A673 (cell line): ENCODE results near the gene MAML2.

ENCODE experiments used
- EZH2 ChIP-seq: fragments of 200-600 bp; sonication (generic); IDR thresholded peaks from 2 replicates; pipeline ENCODE4 v1.6.1; 2017; ENCODE audit warnings: borderline replicate concordance, low read depth, mild to moderate bottlenecking, mixed read lengths, antibody characterized with exemption, low read length; ENCODE audit not compliant: poor library complexity, severe bottlenecking
- TF ChIP-seq, protein P1 (sequence below): fragments of 300-800, 200-600 bp; sonication (generic); conservative IDR thresholded peaks from 2 replicates; pipeline ENCODE4 v1.5.1; 2017; ENCODE audit warnings: low read depth, mild to moderate bottlenecking, antibody characterized with exemption, low read length, moderate library complexity, mixed read lengths

DNA sequence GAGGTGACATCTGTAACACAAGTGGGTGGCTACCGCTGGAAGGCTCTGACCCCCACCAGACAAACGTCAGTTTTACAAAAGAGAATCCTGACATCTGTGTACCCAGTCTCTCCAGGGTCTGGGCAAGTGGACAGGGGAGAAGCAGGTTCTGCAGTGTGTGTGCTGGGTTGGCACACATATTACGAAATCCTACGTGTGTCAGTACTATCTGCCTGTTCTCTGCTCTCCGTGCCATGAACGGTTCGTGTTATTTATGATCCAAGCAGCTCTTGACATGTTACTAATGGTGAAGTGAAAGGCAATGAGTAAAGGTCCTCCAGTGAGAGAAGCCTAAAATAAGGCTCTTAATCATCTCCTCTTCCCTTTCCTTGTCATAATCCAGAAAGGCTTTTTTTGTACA is 217.6 kb downstream of the MAML2 start:
- TF ChIP-seq, protein P1, sequence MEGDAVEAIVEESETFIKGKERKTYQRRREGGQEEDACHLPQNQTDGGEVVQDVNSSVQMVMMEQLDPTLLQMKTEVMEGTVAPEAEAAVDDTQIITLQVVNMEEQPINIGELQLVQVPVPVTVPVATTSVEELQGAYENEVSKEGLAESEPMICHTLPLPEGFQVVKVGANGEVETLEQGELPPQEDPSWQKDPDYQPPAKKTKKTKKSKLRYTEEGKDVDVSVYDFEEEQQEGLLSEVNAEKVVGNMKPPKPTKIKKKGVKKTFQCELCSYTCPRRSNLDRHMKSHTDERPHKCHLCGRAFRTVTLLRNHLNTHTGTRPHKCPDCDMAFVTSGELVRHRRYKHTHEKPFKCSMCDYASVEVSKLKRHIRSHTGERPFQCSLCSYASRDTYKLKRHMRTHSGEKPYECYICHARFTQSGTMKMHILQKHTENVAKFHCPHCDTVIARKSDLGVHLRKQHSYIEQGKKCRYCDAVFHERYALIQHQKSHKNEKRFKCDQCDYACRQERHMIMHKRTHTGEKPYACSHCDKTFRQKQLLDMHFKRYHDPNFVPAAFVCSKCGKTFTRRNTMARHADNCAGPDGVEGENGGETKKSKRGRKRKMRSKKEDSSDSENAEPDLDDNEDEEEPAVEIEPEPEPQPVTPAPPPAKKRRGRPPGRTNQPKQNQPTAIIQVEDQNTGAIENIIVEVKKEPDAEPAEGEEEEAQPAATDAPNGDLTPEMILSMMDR = no peak
- TF ChIP-seq EZH2 = no peak
